ENCODE measurements around the gene KLF5.
A peak's percentile ranks its signal among the peaks of the same experiment; 100 is the strongest.
"Not testable (repeated sequence)": the region's sequence is repeated elsewhere in the genome, so short reads cannot be mapped to it uniquely, and the experiment has no call there.

Gene KLF5

DNA sequence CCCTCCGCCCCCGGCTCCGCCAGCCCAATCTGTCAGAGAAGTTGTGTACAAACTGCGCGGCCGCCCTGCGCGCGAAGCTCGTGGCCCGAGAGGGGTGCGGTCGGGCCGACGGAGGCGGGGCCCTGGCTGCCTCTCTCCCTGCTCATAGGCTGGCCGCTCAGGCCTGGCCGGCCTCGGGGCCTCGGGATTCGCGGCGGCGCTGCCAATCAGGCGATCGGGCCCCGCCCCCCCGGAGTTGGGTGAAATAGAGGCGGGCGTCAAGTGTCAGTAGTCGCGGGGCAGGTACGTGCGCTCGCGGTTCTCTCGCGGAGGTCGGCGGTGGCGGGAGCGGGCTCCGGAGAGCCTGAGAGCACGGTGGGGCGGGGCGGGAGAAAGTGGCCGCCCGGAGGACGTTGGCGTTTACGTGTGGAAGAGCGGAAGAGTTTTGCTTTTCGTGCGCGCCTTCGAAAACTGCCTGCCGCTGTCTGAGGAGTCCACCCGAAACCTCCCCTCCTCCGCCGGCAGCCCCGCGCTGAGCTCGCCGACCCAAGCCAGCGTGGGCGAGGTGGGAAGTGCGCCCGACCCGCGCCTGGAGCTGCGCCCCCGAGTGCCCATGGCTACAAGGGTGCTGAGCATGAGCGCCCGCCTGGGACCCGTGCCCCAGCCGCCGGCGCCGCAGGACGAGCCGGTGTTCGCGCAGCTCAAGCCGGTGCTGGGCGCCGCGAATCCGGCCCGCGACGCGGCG is at the start of gene KLF5:
Gene KLF5 (plus strand): TSS at position 270 of the 724 bp plus-strand sequence. CDS start 323 bp downstream, at position 593.
- H3K27ac ChIP-seq: peak within 1 kb of the TSS; percentile 96
- peak; percentile 92 for DNase-seq (ENCODE audit: low read depth, low spot score)

DNA sequence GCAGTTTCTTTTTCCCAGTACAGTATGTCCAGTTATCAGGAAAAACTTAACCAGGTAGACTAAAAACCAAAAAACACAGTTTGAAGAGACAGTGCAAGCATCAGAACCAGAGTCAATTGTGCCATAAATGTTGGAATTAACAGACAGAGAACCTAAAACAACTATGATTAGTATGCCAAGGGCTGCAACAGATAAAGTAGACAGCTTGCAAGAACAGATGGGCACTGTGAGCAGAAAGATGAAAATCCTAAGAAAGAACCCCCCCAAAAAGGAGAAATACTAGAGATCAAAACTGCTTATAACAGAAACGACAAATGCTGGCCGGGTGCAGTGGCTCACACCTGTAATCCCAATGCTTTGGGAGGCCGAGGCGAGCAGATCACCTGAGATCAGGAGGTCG is 47.1 kb upstream of the KLF5 start:
- no peak overlapping the region for H3K27ac ChIP-seq
- DNase-seq (ENCODE audit: low read depth, low spot score): no peak

DNA sequence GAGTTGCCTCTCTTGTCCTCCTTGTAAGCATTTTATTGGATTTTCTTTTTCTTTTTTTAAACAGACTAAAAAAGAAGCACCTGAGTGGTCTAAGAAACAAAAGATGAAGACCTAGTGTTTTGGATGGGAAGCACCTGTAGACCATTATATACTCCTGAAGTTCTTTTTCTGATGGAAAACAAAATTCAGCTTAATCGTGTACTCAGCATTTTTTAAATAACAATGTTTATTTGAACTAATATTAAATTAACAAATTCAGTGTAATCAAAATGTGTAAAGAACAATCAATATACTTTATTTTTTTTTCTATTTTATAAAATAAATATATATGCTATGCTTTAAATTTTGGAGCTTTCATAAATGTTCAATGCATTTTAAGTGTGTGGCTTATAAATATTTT is 43.0 kb upstream of the KLF5 start:
- DNase-seq (ENCODE audit: low read depth, low spot score): no peak
- H3K27ac ChIP-seq: no peak overlapping the region

DNA sequence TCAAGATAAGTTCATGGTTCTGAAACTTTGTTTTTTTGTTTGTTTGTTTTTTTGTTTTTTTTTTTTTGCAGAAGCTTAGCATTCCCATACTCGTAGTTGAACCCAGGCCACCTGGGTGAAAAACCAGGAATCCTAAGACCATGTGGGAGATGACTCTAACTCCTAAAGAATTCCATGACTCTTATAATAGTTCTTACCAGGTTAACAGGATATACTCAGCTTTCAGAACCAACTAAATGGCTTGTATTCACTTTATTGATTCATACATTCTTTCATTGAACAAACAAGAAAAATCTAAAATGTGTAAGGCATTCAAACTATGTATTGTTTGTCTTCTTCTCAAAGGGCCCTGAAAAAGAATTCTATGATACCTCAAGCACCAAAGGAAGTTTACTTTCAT is 40.5 kb upstream of the KLF5 start:
- DNase-seq (ENCODE audit: low read depth, low spot score): no peak
- peak overlapping the region; percentile 22 for H3K27ac ChIP-seq

DNA sequence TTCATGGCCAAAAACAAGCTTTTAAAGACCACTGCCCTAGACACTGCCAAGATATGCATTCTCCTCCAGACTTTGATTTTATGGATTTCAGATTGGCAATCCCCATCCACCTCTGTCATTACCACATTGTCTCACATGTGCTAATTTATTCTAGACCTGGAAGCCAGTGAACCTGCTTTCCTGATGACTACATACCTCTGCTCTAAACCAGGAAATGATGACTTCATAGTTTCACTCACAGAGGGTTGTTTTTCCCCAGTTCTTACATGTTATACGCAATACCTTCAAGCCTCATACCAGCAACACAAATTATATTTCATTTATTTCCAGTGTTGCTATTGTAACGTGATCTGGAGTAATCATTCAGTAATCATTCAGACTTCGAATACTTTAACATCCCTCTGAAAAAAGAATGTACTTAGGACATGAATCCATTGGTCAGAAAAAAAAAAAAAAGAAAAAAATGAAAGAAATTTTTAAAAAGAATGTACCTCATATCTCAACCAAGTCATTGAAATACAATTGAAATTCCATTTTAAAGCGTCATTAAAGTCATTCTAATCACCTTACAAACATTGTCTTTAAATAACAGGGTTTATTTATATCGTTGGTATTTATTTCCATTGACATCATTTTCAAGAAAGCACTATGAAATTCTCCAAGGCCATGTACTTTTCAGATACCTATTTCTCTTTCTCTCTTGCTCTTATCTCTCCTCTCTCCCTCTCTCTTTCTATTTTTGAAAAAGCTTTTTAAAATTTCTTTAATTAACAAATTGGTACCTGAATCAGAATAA is 33.4 kb upstream of the KLF5 start:
- H3K27ac ChIP-seq: peak overlapping the region; percentile 29
- DNase-seq (ENCODE audit: low read depth, low spot score): peak; percentile 89

DNA sequence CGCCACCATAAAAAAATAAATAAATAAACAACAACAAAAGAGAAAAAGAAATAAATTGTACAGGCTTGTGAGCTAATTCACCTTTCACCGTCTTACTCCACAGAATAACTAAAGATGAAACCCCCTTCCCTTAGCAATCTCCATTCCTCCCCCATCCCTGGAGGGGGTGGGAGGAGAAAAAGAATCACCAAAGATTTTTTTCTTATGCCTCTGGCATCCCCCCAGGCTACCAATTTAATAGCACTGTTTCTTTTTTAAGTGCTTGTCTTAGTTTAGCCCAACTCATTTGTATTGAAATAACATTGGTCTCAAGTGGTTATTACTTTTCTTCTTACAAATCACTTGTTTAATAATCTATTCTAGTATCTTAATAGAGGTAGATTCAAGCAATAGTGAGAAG is 23.9 kb upstream of the KLF5 start:
- H3K27ac ChIP-seq: no peak overlapping the region
- no peak for DNase-seq (ENCODE audit: low read depth, low spot score)

DNA sequence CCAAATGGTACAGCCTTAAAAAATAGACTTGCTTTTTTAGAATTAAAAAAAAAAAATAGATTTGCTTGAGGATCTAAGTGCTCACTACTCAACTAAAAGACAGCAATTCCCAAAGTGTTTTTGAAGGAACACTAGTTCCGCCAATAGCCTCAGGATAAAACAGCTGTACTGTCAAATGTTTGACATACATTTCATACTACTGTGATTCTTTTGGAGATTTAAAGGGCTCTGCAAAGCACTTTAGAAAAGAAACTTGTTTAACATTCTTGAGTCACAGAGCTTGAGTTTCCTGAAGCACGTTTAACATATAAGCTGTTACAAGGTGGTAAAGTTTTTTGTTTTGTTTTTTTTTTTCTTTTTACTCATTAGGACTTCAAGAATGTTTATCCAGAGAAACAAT is 23.1 kb upstream of the KLF5 start:
- H3K27ac ChIP-seq: no peak overlapping the region
- no peak for DNase-seq (ENCODE audit: low read depth, low spot score)

DNA sequence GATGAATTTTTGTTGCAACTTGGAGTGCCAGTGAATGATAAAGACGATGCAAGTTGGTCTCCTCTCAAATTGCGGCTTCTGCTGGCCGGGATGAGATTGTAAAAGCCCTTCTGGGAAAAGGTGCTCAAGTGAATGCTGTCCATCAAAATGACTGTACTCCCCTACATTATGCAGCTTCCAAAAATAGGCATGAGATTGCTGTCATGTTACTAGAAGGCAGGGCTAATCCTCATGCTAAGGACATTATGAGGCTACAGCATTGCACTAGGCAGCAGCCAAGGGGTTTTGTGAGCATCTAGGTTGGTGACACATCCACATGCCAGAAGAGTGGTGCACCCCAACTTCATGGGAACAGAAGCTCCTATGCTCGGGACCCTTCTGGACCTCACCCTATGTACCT is 22.2 kb upstream of the KLF5 start:
- no peak for DNase-seq (ENCODE audit: low read depth, low spot score)
- no peak overlapping the region for H3K27ac ChIP-seq

DNA sequence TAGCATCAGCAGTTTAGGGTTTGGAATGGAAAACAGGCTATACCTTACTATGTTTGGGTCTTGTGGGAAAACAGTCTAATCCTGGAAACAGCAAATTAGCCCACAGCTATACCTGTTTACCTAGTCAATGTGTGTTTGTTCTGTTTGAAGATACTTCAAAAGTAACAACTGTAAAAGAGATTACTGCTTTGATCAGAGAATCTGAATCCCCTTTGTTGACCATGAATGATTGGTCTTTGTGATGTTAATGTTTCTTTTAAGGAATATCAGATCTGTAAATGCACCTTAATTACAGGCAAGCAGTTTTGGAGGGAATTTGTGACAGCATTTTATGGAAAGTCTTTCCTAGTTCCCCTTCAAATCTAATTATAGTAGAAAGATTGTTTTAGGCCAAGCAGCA is 20.7 kb upstream of the KLF5 start:
- no peak for DNase-seq (ENCODE audit: low read depth, low spot score)
- H3K27ac ChIP-seq: no peak overlapping the region

DNA sequence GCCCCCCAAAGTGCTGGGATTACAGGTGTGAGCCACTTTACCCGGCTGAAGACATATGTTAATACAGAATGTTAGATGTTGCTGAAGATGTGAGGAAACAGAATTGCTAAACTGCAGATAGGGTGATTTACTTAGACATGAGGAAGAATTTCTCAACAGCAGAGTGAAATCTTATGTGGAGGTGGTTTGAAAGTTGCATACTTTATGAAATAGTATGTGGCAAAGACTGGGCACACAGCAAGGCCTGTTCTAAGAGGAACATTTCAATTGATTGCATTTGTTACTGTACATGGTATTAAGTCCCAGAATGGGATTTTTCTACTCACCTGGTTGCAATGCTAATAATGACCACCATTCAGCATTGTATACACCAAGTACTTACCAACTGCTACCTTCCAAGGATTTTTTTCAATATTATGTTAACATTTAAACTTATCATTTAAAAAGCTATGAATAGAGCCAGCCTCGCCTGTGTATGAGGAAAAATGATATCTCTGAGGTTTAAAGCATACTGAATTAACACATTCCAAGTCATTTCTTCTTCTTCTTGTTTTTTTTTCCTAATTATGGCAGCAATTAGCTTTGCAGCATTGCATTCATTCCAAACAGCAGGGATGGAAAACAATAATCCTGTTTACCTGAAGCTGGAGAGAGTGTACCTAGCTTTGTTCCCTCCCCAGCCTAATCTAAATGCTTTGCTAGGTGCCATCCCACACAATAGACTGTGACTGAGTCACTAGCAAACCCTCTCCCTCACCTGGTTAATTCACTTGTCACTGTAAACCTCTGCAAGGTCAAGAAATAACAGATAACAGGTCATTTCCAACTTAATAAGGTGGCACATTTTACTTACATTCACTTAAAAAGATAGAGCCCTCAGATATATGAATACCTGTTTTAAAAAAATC is 19.4 kb upstream of the KLF5 start:
- H3K27ac ChIP-seq: no peak overlapping the region
- no peak for DNase-seq (ENCODE audit: low read depth, low spot score)

DNA sequence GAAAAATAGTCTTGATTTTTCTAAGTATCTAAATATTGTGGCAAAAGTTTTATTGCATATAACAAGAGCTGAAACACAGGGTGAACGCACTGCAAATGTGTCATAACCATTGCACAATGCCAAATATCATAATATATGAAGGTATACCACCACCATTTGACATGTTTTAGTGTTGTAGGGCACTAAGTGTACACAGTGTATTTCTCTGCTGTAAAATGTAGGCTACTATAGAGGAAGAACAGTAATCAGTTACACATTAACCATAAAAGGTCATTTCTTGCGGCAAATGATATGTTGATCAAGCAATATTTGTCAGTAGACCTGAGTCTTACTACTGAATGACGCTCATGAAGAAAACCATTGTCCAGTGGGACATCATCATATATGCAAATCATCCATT is 18.3 kb upstream of the KLF5 start:
- no peak overlapping the region for H3K27ac ChIP-seq
- no peak for DNase-seq (ENCODE audit: low read depth, low spot score)

DNA sequence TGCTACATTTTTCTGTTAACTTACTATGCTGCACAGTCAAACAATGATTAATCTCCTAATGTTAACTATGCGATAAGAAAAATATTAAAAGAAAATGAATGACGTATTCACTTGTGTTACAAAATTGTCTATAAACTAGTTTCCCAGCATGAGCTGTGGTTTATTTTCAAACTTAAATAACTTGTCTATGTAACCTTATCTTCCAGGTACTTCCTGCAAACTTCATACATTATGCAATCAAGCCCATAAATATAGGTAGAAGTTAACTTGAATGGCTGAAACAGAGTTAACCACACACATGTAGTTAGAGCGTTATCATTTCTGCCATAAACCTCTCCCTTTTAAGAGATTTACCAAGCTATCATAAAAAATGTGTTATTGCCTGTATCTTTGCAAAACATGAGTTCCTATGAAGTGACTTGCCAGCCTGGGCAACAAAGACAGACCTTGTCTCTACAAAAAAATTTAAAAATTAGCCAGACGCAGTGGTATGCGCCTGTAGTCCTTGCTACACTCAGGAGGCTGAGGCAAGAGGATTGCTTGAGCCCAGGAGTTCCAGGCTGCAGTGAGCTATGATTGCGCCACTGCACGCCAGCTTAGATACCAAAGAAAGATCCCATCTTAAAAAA is 17.7 kb upstream of the KLF5 start:
- H3K27ac ChIP-seq: no peak overlapping the region
- no peak for DNase-seq (ENCODE audit: low read depth, low spot score)

DNA sequence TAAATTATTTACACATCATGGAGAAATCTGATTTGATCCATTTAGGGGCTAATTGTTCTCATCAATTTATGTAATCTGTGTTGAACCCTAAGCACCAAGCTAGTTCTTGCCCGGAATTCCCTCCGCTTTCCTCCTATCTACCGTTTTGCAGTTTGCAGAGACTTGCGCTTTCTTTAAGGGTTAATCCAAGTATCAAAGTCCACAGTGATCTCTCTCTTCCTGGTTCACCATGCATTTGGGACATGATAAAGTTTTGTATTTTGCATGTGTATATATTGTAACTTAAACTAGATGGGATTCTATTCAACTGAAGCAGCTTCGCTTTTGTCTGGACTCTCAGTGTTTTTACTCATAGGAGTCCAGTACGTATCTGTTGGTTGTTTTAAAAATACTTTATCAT is 13.8 kb upstream of the KLF5 start:
- H3K27ac ChIP-seq: no peak overlapping the region
- DNase-seq (ENCODE audit: low read depth, low spot score): no peak

DNA sequence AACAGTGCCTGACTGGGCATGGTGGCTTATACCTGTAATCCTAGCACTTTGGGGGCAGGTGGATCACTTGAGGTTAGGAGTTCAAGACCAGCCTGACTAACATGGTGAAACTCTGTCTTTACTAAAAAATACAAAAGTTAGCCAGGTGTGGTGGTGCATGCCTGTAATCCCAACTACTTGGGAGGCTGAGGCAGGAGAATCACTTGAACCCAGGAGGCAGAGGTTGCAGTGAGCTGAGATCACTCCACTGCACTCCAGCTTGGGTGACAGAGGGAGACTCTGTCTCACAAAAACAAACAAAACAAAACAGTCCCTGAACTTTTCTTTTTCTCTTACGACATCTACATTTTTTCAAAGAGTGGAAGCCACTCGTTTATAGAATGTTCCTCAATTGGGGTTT is 10.2 kb upstream of the KLF5 start:
- H3K27ac ChIP-seq; DNase-seq (ENCODE audit: low read depth, low spot score): not testable (repeated sequence)

DNA sequence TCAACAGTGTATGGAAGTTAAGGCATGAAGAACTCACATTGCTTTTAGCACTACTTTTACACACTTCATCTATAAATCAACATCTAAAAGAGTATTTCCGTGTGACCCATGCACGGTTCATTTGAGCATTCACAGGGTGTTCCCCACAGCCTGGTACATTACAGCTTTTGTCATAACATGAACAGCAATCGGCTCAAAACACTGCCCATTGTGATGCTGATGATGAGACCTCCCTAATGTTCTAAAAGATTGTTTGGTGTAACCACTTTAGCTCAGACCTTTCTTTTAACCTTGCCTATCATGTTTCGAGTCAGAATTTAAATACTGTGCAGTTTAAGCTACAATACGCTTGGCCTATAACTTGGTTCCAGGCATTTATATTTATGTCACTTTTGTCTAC is 4.1 kb upstream of the KLF5 start:
- DNase-seq (ENCODE audit: low read depth, low spot score): no peak
- no peak overlapping the region for H3K27ac ChIP-seq

DNA sequence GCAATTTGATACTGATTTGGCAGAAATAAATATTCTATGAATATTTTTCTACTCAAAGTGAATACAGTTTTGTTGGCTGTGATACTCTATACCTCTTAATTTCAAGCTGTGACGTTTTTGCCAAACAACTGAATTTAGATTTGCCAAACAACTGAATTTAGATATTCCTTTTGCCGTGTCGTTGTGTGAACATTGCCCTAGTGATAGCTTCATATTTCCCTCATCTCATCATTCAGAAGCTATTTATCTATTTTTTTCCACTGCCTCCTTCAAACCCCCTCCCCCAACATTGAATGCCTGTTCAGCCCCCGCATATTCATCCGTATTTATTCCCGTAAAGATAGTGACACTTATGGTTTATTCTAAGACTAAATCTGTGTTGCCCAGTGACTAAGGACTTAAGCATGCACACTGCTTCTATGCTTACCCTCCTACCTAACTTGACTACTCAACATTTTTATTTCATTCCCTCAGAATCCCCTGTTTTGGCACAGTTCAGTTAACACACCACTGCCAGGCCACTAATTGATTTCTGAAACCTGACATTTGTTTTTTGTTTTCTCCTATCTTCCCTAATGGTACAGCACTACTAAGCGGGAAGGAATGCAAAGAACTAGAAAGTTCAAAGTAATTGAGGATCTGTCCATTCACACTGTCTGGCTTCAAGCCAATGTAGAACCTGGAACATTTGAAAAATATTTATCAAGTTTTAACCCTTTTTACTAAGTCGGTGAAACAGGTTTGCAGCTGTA is 2.8 kb upstream of the KLF5 start:
- H3K27ac ChIP-seq: peak overlapping the region; percentile 96
- no peak for DNase-seq (ENCODE audit: low read depth, low spot score)

DNA sequence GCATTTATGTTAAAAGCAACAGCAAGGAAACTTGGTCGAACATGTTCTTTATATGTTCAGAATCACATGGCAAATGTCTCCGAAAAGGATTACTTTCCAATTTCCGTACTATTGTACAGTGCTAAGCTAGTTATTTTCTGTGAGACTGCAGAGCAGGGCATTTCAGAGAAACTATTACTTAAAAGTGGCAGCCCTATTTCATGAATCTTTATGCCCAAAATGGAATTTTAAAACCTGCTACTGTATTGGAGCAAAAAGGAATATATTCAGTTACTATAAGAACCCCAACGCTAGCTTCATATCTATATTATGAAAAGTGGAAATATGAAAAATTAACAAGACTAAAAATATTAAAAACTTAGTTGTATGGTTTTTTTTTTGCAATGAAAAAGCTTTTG is 2.2 kb upstream of the KLF5 start:
- peak overlapping the region; percentile 96 for H3K27ac ChIP-seq
- no peak for DNase-seq (ENCODE audit: low read depth, low spot score)

DNA sequence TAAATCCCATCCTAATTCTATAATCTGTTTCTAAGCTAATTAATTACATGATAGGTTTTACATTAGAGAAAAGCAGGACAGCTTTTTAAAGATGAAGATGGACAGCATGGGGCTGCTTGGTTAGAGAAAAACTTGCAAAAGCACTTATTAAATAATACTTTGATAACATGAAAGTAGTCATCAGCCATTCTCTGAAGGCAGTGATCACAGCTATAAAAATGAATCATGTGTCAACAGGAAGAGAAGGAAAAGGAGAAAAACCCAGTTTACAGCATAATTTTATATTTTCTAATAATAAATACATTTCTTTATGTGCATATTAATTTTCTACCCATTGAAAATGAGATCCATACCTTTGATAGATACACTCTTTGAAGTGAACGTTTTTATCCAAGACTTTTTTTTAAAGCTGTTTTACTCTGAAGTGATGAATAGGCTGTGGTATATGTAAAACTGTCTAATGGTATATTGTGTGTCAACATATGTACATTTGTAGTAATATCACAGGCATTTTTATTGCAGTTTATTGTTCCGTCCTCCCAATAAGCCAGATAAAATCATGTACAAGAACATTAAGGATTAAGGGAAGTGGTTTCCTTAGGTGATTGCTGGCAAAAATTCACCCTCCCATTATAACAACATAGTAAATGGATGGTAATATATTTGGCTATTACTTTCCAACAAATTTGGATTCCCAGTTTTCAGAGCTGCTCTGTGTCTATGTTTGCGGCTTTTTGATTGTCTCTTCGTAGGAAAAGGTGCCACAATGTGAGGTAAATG is 1.3 kb upstream of the KLF5 start:
- peak overlapping the region; percentile 96 for H3K27ac ChIP-seq
- no peak for DNase-seq (ENCODE audit: low read depth, low spot score)

DNA sequence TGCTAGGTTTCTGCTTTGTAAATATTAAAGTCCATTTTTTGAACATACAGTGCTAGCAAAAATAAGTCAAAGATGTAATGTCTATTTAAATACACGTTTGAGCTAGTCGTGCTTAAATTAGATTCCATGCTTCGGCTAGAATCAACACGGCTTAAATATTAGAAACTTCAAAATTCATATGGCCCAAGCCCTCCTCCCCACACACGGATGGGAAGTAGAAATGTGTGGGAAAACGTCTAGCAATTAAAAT is 816 bp upstream of the KLF5 start:
- no peak for DNase-seq (ENCODE audit: low read depth, low spot score)
- peak overlapping the region; percentile 96 for H3K27ac ChIP-seq
